GM21528 (cell line): Measurements from ENCODE around the gene ARHGAP18.

Experiments used
- ATAC-seq: cut with Tn5 transposase; IDR thresholded peaks from one replicate; pipeline ENCODE4 v1.9.1; 2021; ENCODE audit warnings: mild to moderate bottlenecking, moderate library complexity; ENCODE audit not compliant: unreplicated experiment, low FRiP score

Gene ARHGAP18

GRCh38 chr6:129628101-129628815, 81.7 kb downstream of the ARHGAP18 start:
- no peak for ATAC-seq

GRCh38 chr6:129624488-129624887, 85.5 kb downstream of the ARHGAP18 start:
- ATAC-seq: no peak

GRCh38 chr6:129623008-129623732, 86.8 kb downstream of the ARHGAP18 start:
- ATAC-seq: peak; percentile 67

GRCh38 chr6:129621252-129621651, 88.7 kb downstream of the ARHGAP18 start:
- ATAC-seq: no peak

GRCh38 chr6:129620234-129620610, 89.8 kb downstream of the ARHGAP18 start:
- no peak for ATAC-seq

- ATAC-seq: no peak
These were observed 90.3 kb downstream of the ARHGAP18 start for GRCh38 chr6:129619579-129620233.

- ATAC-seq: no peak
These were observed 92.0 kb downstream of the ARHGAP18 start for GRCh38 chr6:129617986-129618385.

GRCh38 chr6:129615496-129615895, 94.5 kb downstream of the ARHGAP18 start:
- no peak for ATAC-seq

GRCh38 chr6:129615020-129615419, 95.0 kb downstream of the ARHGAP18 start:
- ATAC-seq: no peak

- no peak for ATAC-seq
These were observed 95.5 kb downstream of the ARHGAP18 start for GRCh38 chr6:129614464-129614863.

GRCh38 chr6:129612440-129612839, 97.5 kb downstream of the ARHGAP18 start:
- ATAC-seq: no peak

- ATAC-seq: no peak
These were observed 100.3 kb downstream of the ARHGAP18 start for GRCh38 chr6:129609635-129610034.

- no peak for ATAC-seq
These were observed 101.0 kb downstream of the ARHGAP18 start for GRCh38 chr6:129608886-129609537.

- no peak for ATAC-seq
These were observed 102.3 kb downstream of the ARHGAP18 start for GRCh38 chr6:129607581-129608186.

- peak; percentile 78 for ATAC-seq
These were observed 103.3 kb downstream of the ARHGAP18 start for GRCh38 chr6:129606664-129607063.

- no peak for ATAC-seq
These were observed 104.0 kb downstream of the ARHGAP18 start for GRCh38 chr6:129605967-129606366.

GRCh38 chr6:129605095-129605494, 104.9 kb downstream of the ARHGAP18 start:
- ATAC-seq: no peak

- no peak for ATAC-seq
These were observed 105.7 kb downstream of the ARHGAP18 start for GRCh38 chr6:129604321-129604720.

- no peak for ATAC-seq
These were observed 106.2 kb downstream of the ARHGAP18 start for GRCh38 chr6:129603741-129604140.

- no peak for ATAC-seq
These were observed 108.7 kb downstream of the ARHGAP18 start for GRCh38 chr6:129601323-129601722.

- ATAC-seq: no peak
These were observed 110.5 kb downstream of the ARHGAP18 start for GRCh38 chr6:129599467-129599866.
